ENCODE results near the gene ALPL. TPM values are rescaled to one million over a fixed set of nuclear protein-coding genes. Genes with fewer than 3 reads are reported as not detected.
"Not testable (repeated sequence)": the region's sequence is repeated elsewhere in the genome, so short reads cannot be mapped to it uniquely, and the experiment has no call there.

The ALPL gene
- total RNA-seq, 1 donor from 2014 or later = not detected

GRCh38 chr1:21517161-21517589 is 8.0 kb downstream of the ALPL start:
- no peak overlapping the region for H3K4me3 ChIP-seq (ENCODE audit: low read depth, low read length)
- no peak for DNase-seq (ENCODE audit: low read depth)
- no peak for TF ChIP-seq CTCF (conservative IDR thresholded peaks at IDR 0.05; ENCODE audit: low read depth, low read length)

GRCh38 chr1:21517660-21518480 is 8.6 kb downstream of the ALPL start:
- no peak for DNase-seq (ENCODE audit: low read depth)
- TF ChIP-seq CTCF (conservative IDR thresholded peaks at IDR 0.05; ENCODE audit: low read depth, low read length) = no peak
- no peak overlapping the region for H3K4me3 ChIP-seq (ENCODE audit: low read depth, low read length)

GRCh38 chr1:21518774-21519455 is 9.7 kb downstream of the ALPL start:
- DNase-seq (ENCODE audit: low read depth) = no peak
- TF ChIP-seq CTCF (conservative IDR thresholded peaks at IDR 0.05; ENCODE audit: low read depth, low read length) = no peak
- H3K4me3 ChIP-seq (ENCODE audit: low read depth, low read length) = no peak overlapping the region

- not testable (repeated sequence) for DNase-seq (ENCODE audit: low read depth); H3K4me3 ChIP-seq (ENCODE audit: low read depth, low read length)
Observed at GRCh38 chr1:21519486-21520070, 10.4 kb downstream of the ALPL start.

GRCh38 chr1:21520899-21521716 is 11.9 kb downstream of the ALPL start:
- no peak for DNase-seq (ENCODE audit: low read depth)

GRCh38 chr1:21521717-21522060 is 12.5 kb downstream of the ALPL start:
- no peak overlapping the region for H3K4me3 ChIP-seq (ENCODE audit: low read depth, low read length)
- DNase-seq (ENCODE audit: low read depth) = no peak
- no peak for TF ChIP-seq CTCF (conservative IDR thresholded peaks at IDR 0.05; ENCODE audit: low read depth, low read length)

More at GRCh38 chr1:21520899-21521716, 11.9 kb downstream of the ALPL start:
- no peak for TF ChIP-seq CTCF (conservative IDR thresholded peaks at IDR 0.05; ENCODE audit: low read depth, low read length)
- no peak overlapping the region for H3K4me3 ChIP-seq (ENCODE audit: low read depth, low read length)

All from epithelial cell of proximal tubule (primary cell).